HG03558 (cell line): ENCODE data around the gene IKZF1.
A peak's percentile ranks its signal among the peaks of the same experiment; 100 is the strongest.

Source experiments
- ATAC-seq: cut with Tn5 transposase; IDR thresholded peaks from one replicate; pipeline ENCODE4 v1.9.1; 2021; ENCODE audit warnings: moderate number of reproducible peaks; ENCODE audit not compliant: unreplicated experiment; ENCODE audit errors: extremely low read depth

The IKZF1 gene

GRCh38 chr7:50399206-50399605, 94.7 kb downstream of the IKZF1 start:
- ATAC-seq = no peak

GRCh38 chr7:50399635-50400034, 95.1 kb downstream of the IKZF1 start:
- ATAC-seq = no peak

- ATAC-seq = no peak
These were observed 95.6 kb downstream of the IKZF1 start for GRCh38 chr7:50400114-50400513.

- ATAC-seq = no peak
These were observed 99.9 kb downstream of the IKZF1 start for GRCh38 chr7:50404392-50404791.

- no peak for ATAC-seq
These were observed 100.7 kb downstream of the IKZF1 start for GRCh38 chr7:50405221-50405620.

- ATAC-seq = no peak
These were observed 102.4 kb downstream of the IKZF1 start for GRCh38 chr7:50406935-50407334.

GRCh38 chr7:50409856-50410745, 105.6 kb downstream of the IKZF1 start:
- peak; percentile 35 for ATAC-seq

GRCh38 chr7:50411332-50411731, 106.8 kb downstream of the IKZF1 start:
- ATAC-seq = no peak

GRCh38 chr7:50412973-50413372, 108.5 kb downstream of the IKZF1 start:
- no peak for ATAC-seq

GRCh38 chr7:50413561-50413960, 109.0 kb downstream of the IKZF1 start:
- no peak for ATAC-seq

GRCh38 chr7:50415844-50416364, 111.4 kb downstream of the IKZF1 start:
- no peak for ATAC-seq

- ATAC-seq = peak; percentile 37
These were observed 112.1 kb downstream of the IKZF1 start for GRCh38 chr7:50416527-50417182.

- peak; percentile 81 for ATAC-seq
These were observed 113.6 kb downstream of the IKZF1 start for GRCh38 chr7:50418086-50418515.

GRCh38 chr7:50418526-50419290, 114.2 kb downstream of the IKZF1 start:
- no peak for ATAC-seq

GRCh38 chr7:50421043-50421442, 116.5 kb downstream of the IKZF1 start:
- no peak for ATAC-seq

- no peak for ATAC-seq
These were observed 118.3 kb downstream of the IKZF1 start for GRCh38 chr7:50422858-50423257.

- ATAC-seq = no peak
These were observed 119.3 kb downstream of the IKZF1 start for GRCh38 chr7:50423860-50424259.

- no peak for ATAC-seq
These were observed 120.8 kb downstream of the IKZF1 start for GRCh38 chr7:50425318-50425717.

GRCh38 chr7:50426280-50427045, 121.9 kb downstream of the IKZF1 start:
- ATAC-seq = no peak

GRCh38 chr7:50427518-50427917, 123.0 kb downstream of the IKZF1 start:
- ATAC-seq = no peak
